ENCODE data around the gene MDM2.

Gene MDM2

DNA sequence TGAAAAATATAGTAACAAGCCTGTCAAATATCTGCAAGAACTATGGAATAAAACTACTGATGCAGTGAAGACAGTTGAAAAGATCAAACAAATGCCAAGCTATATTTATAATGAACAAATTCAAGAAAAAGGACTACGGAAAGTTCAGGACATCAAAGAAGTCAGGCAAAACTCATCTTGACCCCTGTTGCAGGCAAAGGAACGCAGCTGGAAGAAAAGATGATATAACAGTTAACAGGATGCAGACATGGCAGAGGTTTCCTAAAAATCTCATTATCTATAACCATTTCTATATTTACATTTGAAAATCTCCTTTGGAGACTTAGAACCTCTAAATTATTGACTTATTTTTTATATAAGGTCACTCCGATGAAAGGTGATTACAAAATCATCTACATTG is 34.1 kb downstream of the MDM2 start:
- no peak for TF ChIP-seq POLR2AphosphoS5 (IDR thresholded peaks at IDR 0.05; ENCODE audit: low read depth, low read length)
- TF ChIP-seq FOXP2 (optimal IDR thresholded peaks at IDR 0.05; ENCODE audit: borderline replicate concordance, extremely low read depth, extremely low read length, insufficient read depth): no peak
- no peak for TF ChIP-seq TAF1 (IDR thresholded peaks at IDR 0.05; ENCODE audit: borderline replicate concordance, insufficient read depth, low read length)
- TF ChIP-seq SIN3A (IDR thresholded peaks at IDR 0.05; ENCODE audit: borderline replicate concordance, insufficient read depth, low read length): no peak
- no peak for TF ChIP-seq REST (IDR thresholded peaks at IDR 0.05; ENCODE audit: insufficient read depth in 1 of 2, low read depth in 2 of 2, low read length in 2 of 2)

DNA sequence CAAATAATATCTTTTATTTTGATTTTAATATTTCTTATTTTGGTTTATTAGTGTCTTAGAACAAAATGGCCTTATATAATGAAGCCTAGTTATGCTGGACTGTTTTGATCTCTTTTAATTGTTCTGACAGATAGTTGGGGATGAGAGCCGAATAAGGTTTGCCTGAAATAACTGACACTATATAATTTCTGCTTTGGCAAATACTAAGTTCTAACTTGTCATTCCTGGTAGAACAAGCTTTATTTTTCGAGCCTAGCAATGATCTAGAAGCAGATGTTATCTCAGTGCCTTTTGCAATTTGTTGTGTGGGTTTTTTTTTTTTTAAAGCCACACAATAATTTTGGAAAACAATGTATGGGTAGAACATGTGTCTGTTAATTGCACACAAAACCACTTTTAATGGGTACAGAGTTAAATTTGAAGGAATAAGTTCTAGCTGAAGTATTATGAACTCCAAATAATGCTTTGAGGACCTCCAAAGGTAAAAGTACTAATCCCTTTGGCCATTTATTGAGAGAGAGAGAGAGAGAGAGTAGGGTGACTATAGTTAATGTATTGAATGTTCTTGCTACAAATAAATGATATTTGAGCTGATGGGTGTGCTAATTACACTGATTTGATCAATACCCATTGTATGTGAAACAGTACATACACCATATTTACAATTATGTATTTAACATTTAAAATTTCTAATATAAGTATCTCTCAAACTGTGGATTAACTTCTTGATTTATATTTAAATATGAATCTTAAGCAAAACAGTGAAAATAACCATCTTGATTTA is 35.0 kb downstream of the MDM2 start:
- TF ChIP-seq TAF1 (IDR thresholded peaks at IDR 0.05; ENCODE audit: borderline replicate concordance, insufficient read depth, low read length) (no peak), REST (IDR thresholded peaks at IDR 0.05; ENCODE audit: insufficient read depth in 1 of 2, low read depth in 2 of 2, low read length in 2 of 2) (no peak), FOXP2 (optimal IDR thresholded peaks at IDR 0.05; ENCODE audit: borderline replicate concordance, extremely low read depth, extremely low read length, insufficient read depth) (no peak), SIN3A (IDR thresholded peaks at IDR 0.05; ENCODE audit: borderline replicate concordance, insufficient read depth, low read length) (no peak), POLR2AphosphoS5 (IDR thresholded peaks at IDR 0.05; ENCODE audit: low read depth, low read length) (no peak)

DNA sequence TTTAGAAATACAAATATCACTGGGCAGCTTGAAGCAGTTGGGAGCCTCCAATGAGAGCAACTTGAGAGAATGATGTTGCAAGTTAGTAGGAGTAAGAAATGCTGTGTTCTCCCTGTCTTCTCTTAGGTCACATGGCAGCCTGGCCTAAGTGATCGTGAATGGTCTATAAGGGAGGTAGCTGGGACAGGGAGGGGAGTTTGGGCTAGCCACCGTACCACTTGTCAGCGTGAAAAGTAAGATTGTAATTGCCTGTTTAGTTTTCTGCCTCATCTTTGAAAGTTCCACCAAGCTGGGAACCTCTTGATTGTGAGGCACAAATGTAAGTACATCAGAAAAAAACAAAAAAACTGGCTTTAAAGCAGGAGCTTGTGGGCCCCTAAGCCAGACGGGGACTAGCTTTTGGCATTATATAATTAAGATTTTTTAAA is 36.4 kb downstream of the MDM2 start:
- TF ChIP-seq POLR2AphosphoS5 (IDR thresholded peaks at IDR 0.05; ENCODE audit: low read depth, low read length) (no peak), TAF1 (IDR thresholded peaks at IDR 0.05; ENCODE audit: borderline replicate concordance, insufficient read depth, low read length) (no peak), FOXP2 (optimal IDR thresholded peaks at IDR 0.05; ENCODE audit: borderline replicate concordance, extremely low read depth, extremely low read length, insufficient read depth) (no peak), SIN3A (IDR thresholded peaks at IDR 0.05; ENCODE audit: borderline replicate concordance, insufficient read depth, low read length) (no peak), REST (IDR thresholded peaks at IDR 0.05; ENCODE audit: insufficient read depth in 1 of 2, low read depth in 2 of 2, low read length in 2 of 2) (no peak)

- TF ChIP-seq REST (IDR thresholded peaks at IDR 0.05; ENCODE audit: insufficient read depth in 1 of 2, low read depth in 2 of 2, low read length in 2 of 2): no peak
Measured at GRCh38 chr12:68844788-68845695, 37.1 kb downstream of the MDM2 start.

All from PFSK-1 (cell line).